Left ventricle myocardium inferior (tissue), 1 donor: ENCODE measurements around the gene IFT25. TPM values are rescaled to one million over a fixed set of nuclear protein-coding genes. Genes with fewer than 3 reads are reported as not detected.
A peak's percentile ranks its signal among the peaks of the same experiment; 100 is the strongest.

ENCODE experiments used
- DNase-seq: peaks from one replicate; pipeline ENCODE4 v3.0.0-alpha.2; 2020
- H3K27ac ChIP-seq: fragments of 200-600 bp; replicated peaks from 2 replicates; pipeline ENCODE4 v1.8.0; 2021
- H3K27me3 ChIP-seq: fragments of 200-600 bp; 2 replicates; pipeline ENCODE4 v1.8.0; 2021; ENCODE audit warnings: low read depth
- H3K36me3 ChIP-seq: fragments of 200-600 bp; 2 replicates; pipeline ENCODE4 v1.8.0; 2021
- H3K4me1 ChIP-seq: fragments of 200-600 bp; 2 replicates; pipeline ENCODE4 v1.8.0; 2021
- H3K4me3 ChIP-seq: fragments of 200-600 bp; 2 replicates; pipeline ENCODE4 v1.8.0; 2021; ENCODE audit warnings: mild to moderate bottlenecking, moderate library complexity
- H3K9me3 ChIP-seq: fragments of 200-600 bp; replicated peaks from 2 replicates; pipeline ENCODE4 v1.8.0; 2021
- CTCF ChIP-seq: fragments of 200-600 bp; IDR thresholded peaks from 2 replicates; pipeline ENCODE4 v1.8.0; 2021; ENCODE audit warnings: antibody characterized with exemption, mild to moderate bottlenecking, borderline replicate concordance
- intact Hi-C: fragments of 100-400 bp; cut with micrococcal nuclease; formaldehyde crosslinking; loops from one replicate; pipeline ENCODE4 v1.11.0; 2022
- total RNA-seq: library from RNA; stranded (reverse); fragmentation: NEBNext Ultra II Directional; extraction: Animal tissue kit (Norgen Biotek cat#: 25700); gene quantifications from one replicate; pipeline ENCODE4 v1.2.1, GENCODE V29; 2021
- donor health status: DM: no; HTN: yes; CAD: no; lungs with severe emphysema.

IFT25 gene
- total RNA-seq, 1 donor from 2014 or later, result 13.2 TPM

GRCh38 chr1:53956308-53957168, 11.0 kb upstream of the IFT25 start:
- no peak for TF ChIP-seq CTCF
- Histone ChIP-seq H3K27ac (peak overlapping the region; percentile 25), H3K4me3 (no peak overlapping the region), H3K36me3 (peaks cover 54% of the 10 kb centered on the region), H3K9me3 (no peaks in the 10 kb centered on the region), H3K4me1 (peaks cover 19% of the 10 kb centered on the region), H3K27me3 (no peaks in the 10 kb centered on the region)
- intact Hi-C loops, result loop anchor here (10.0 kb wide), 1 partner anchor 82 kb away; no protein-coding TSS in a partner anchor
- no peak for DNase-seq

- H3K27me3 ChIP-seq, result no peaks in the 10 kb centered on the region
- no peaks in the 10 kb centered on the region for H3K9me3 ChIP-seq
- intact Hi-C loops, result loop anchor here (10.0 kb wide), 1 partner anchor 79 kb away; no protein-coding TSS in a partner anchor
- peaks cover 34% of the 10 kb centered on the region for H3K4me1 ChIP-seq
- no peak overlapping the region for H3K27ac ChIP-seq
- peaks cover 37% of the 10 kb centered on the region for H3K36me3 ChIP-seq
- no peak overlapping the region for H3K4me3 ChIP-seq
- no peak for TF ChIP-seq CTCF
- DNase-seq, result no peak
These were observed 8.6 kb upstream of the IFT25 start for GRCh38 chr1:53954128-53954527.

GRCh38 chr1:53951697-53952096, 6.2 kb upstream of the IFT25 start:
- peaks cover 29% of the 10 kb centered on the region for H3K36me3 ChIP-seq
- TF ChIP-seq CTCF, result no peak
- H3K4me3 ChIP-seq, result no peak overlapping the region
- intact Hi-C loops, result loop anchor here (10.0 kb wide), 1 partner anchor 77 kb away; no protein-coding TSS in a partner anchor
- no peaks in the 10 kb centered on the region for H3K9me3 ChIP-seq
- H3K27ac ChIP-seq, result no peak overlapping the region
- H3K27me3 ChIP-seq, result no peaks in the 10 kb centered on the region
- no peak for DNase-seq
- peaks cover 45% of the 10 kb centered on the region for H3K4me1 ChIP-seq

- no peak for DNase-seq
- Histone ChIP-seq H3K9me3 (no peaks in the 10 kb centered on the region), H3K27ac (no peak overlapping the region), H3K4me1 (peaks cover 53% of the 10 kb centered on the region), H3K36me3 (peaks cover 25% of the 10 kb centered on the region), H3K4me3 (no peak overlapping the region), H3K27me3 (no peaks in the 10 kb centered on the region)
- intact Hi-C loops, result no loop called here
- TF ChIP-seq CTCF, result peak; percentile 49
These were observed 3.8 kb upstream of the IFT25 start for GRCh38 chr1:53949023-53949990.

GRCh38 chr1:53948291-53948690, 2.8 kb upstream of the IFT25 start:
- intact Hi-C loops, result no loop called here
- Histone ChIP-seq H3K4me1 (peaks cover 54% of the 10 kb centered on the region), H3K27ac (no peak overlapping the region)

More at GRCh38 chr1:53948291-53948690, 2.8 kb upstream of the IFT25 start:
- Histone ChIP-seq H3K4me3 (no peak overlapping the region), H3K27me3 (no peaks in the 10 kb centered on the region), H3K36me3 (peaks cover 15% of the 10 kb centered on the region), H3K9me3 (no peaks in the 10 kb centered on the region)
- DNase-seq, result no peak
- TF ChIP-seq CTCF, result no peak
